Activated CD8-positive, alpha-beta T cell treated with anti-CD3 and anti-CD28 coated beads for 36 hours (primary cell): ENCODE results near the gene HOXA2. TPM values are rescaled to one million over a fixed set of nuclear protein-coding genes. Genes with fewer than 3 reads are reported as not detected.

Source experiments
- ATAC-seq: fragments of 200-7000 bp; cut with Tn5 transposase; one replicate; pipeline ENCODE4 v1.10.0; 2021; ENCODE audit warnings: mild to moderate bottlenecking, moderate library complexity
- CTCF ChIA-PET: fragments of 350-600 bp; sonication (Branson Sonifier 250); formaldehyde crosslinking; loops from one replicate; lab custom pipeline; 2021; ENCODE audit warnings: antibody characterized with exemption; lab: Charles Lee
- POLR2A ChIA-PET: fragments of 350-600 bp; sonication (Branson Sonifier 250); formaldehyde crosslinking; loops from one replicate; lab custom pipeline; 2021; ENCODE audit warnings: antibody characterized with exemption; lab: Charles Lee
- DNase-seq: peaks from one replicate; pipeline ENCODE4 v3.0.0-alpha.2; 2020
- H3K27ac Mint-ChIP-seq: one replicate; pipeline ENCODE4 v1.8.0; 2021; ENCODE audit warnings: mild to moderate bottlenecking, mixed read lengths
- H3K27me3 Mint-ChIP-seq: one replicate; pipeline ENCODE4 v1.8.0; 2021; ENCODE audit warnings: mixed read lengths
- H3K36me3 Mint-ChIP-seq: one replicate; pipeline ENCODE4 v1.8.0; 2021; ENCODE audit warnings: low read depth, mixed read lengths
- H3K4me1 Mint-ChIP-seq: one replicate; pipeline ENCODE4 v1.8.0; 2021; ENCODE audit warnings: low read depth, mixed read lengths
- H3K4me3 Mint-ChIP-seq: one replicate; pipeline ENCODE4 v1.8.0; 2021; ENCODE audit warnings: mild to moderate bottlenecking, moderate library complexity, mixed read lengths
- H3K9me3 Mint-ChIP-seq: one replicate; pipeline ENCODE4 v1.8.0; 2021; ENCODE audit warnings: mixed read lengths
- intact Hi-C: fragments of 100-400 bp; cut with micrococcal nuclease; formaldehyde crosslinking; loops from one replicate; pipeline ENCODE4 v1.10.0; 2022
- total RNA-seq, 2 experiments: library from RNA; stranded (reverse); gene quantifications; one replicate each; pipeline ENCODE4 v1.2.3, GENCODE V29; 2021
- TF ChIP-seq, protein P1 (sequence below): fragments of 200-600 bp; IDR thresholded peaks from one replicate; pipeline ENCODE4 v1.8.0; 2022; ENCODE audit warnings: antibody characterized with exemption, mild to moderate bottlenecking

The HOXA2 gene
- total RNA-seq, 2 experiments from 2014 or later: not detected

DNA sequence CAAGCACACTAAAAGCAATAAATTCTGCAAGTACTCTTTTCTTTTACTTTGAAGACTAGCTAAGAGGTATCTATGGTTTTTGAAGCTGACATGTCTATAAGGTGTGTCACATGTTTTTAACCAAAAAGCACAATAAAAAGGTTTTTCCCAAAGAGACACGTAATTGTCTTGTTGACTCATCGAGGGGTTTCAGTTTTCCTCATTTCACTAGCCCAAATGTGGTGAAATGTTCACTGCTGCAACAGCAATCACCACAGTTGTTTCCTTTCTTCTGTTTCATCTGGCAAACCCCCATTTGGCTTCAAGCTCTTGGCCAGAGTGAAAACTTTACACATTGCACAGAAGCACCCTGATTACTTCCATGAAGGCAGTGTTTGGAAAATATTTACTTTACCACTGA lies 31.9 kb upstream of the HOXA2 start:
- peak; percentile 55 for ATAC-seq
- Mint-ChIP-seq H3K27ac (no peak overlapping the region), H3K27me3 (peaks cover 37% of the 10 kb centered on the region), H3K9me3 (no peaks in the 10 kb centered on the region), H3K36me3 (peaks cover 3% of the 10 kb centered on the region), H3K4me3 (no peak overlapping the region), H3K4me1 (peaks cover 19% of the 10 kb centered on the region)
- DNase-seq: peak; percentile 39
- CTCF ChIA-PET: interaction anchor here (1.5 to 2.3 kb wide), 2 partner anchors 16 to 27 kb away, joined by 5 to 8 read pairs; no protein-coding TSS in a partner anchor
- intact Hi-C loops: no loop called here
- TF ChIP-seq, protein P1, sequence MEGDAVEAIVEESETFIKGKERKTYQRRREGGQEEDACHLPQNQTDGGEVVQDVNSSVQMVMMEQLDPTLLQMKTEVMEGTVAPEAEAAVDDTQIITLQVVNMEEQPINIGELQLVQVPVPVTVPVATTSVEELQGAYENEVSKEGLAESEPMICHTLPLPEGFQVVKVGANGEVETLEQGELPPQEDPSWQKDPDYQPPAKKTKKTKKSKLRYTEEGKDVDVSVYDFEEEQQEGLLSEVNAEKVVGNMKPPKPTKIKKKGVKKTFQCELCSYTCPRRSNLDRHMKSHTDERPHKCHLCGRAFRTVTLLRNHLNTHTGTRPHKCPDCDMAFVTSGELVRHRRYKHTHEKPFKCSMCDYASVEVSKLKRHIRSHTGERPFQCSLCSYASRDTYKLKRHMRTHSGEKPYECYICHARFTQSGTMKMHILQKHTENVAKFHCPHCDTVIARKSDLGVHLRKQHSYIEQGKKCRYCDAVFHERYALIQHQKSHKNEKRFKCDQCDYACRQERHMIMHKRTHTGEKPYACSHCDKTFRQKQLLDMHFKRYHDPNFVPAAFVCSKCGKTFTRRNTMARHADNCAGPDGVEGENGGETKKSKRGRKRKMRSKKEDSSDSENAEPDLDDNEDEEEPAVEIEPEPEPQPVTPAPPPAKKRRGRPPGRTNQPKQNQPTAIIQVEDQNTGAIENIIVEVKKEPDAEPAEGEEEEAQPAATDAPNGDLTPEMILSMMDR: no peak
- POLR2A ChIA-PET: no interaction called here

DNA sequence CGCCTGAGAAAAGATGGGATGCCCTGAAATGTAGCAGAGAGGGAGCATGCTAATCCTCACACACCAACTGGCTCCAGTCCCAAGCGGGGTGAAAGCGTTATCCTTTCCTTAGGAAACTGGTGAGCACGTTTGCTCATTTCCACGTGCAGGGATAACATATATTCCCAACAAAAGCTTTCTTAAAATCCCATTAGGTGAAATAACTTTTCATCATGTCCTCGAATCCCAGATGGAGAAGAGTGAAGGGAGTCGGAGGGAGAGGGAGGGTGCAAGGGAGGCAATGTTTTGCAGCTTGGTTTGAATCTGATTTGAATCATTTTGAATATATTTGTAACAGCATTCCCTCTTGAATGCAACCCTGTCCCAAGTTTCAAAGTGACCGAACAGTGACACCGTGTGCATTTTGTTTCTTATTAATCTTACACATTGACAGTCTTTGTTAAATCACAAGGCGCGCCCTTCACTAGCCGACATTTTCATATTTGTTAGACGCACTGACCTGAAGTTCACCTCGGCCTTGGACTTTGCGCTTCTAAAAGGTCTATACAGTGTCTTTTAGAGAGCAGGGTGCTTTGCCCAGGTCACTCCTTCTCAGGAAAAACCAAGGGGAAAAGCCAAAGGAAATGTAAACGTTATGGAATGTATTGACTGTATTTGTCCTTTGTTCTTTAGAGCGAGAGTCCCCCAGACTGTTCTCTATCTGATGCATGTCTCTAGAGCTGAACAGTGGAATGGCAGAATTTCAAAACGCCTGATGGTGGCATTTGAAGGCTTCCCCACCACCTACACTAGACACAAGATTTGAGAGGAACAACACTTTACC lies 31.1 kb upstream of the HOXA2 start:
- intact Hi-C loops: no loop called here
- no peak overlapping the region for H3K4me3 Mint-ChIP-seq
- POLR2A ChIA-PET: no interaction called here

DNA sequence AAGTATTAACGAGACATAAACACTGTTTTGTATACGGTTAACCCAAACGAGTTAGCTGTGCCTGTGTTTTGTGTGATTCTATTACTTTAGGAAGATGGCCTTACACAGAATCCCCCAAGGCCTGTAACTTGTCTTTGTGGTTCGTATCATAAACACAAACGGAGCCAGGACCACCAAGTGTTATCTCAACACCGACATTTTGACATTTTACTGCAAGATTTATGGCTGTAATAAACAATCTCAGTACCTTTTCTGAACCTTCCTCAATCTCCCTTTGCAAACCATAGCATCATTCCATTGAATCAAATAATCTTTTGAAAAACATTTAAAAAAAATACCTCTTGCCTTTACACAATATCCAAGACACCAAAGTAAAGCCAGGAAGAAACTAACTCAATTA lies 30.5 kb upstream of the HOXA2 start:
- peaks cover 19% of the 10 kb centered on the region for H3K4me1 Mint-ChIP-seq
- H3K9me3 Mint-ChIP-seq: no peaks in the 10 kb centered on the region
- no peak overlapping the region for H3K4me3 Mint-ChIP-seq
- no peak overlapping the region for H3K27ac Mint-ChIP-seq
- intact Hi-C loops: no loop called here
- DNase-seq: no peak
- POLR2A ChIA-PET: no interaction called here
- ATAC-seq: no peak
- H3K36me3 Mint-ChIP-seq: peaks cover 3% of the 10 kb centered on the region
- TF ChIP-seq, protein P1: no peak
- H3K27me3 Mint-ChIP-seq: peaks cover 37% of the 10 kb centered on the region
- CTCF ChIA-PET: interaction anchor here (1.5 to 2.3 kb wide), 2 partner anchors 22 to 29 kb away, joined by 4 to 8 read pairs; no protein-coding TSS in a partner anchor

More for the DNA sequence above, 31.1 kb upstream of the HOXA2 start:
- TF ChIP-seq, protein P1: no peak
- CTCF ChIA-PET: interaction anchor here (2.3 kb wide), 1 partner anchor 28 kb away, joined by 8 read pairs; no protein-coding TSS in a partner anchor
- no peaks in the 10 kb centered on the region for H3K9me3 Mint-ChIP-seq
- H3K4me1 Mint-ChIP-seq: peaks cover 19% of the 10 kb centered on the region
- H3K27me3 Mint-ChIP-seq: peaks cover 37% of the 10 kb centered on the region
- DNase-seq (no peak), ATAC-seq (no peak)
- H3K36me3 Mint-ChIP-seq: peaks cover 3% of the 10 kb centered on the region
- no peak overlapping the region for H3K27ac Mint-ChIP-seq

DNA sequence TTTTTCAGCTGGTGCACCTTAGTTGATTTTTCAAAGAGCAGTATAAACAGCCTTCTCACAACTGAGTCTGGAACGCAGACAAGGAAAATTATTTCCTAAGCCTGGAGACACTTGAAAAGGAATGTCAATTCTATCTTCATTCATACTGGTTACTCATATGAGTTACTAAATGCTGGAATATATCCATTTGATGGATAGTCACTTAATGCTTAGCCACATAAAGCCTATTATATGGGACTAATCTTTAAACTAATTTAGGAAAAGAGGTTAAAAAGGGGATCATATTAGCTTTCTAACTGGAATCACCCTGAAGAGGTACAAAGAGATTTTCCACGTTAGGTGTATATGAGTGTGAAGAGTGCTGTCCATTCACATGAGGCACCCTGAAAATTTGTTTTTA lies 29.7 kb upstream of the HOXA2 start:
- Mint-ChIP-seq H3K4me3 (no peak overlapping the region), H3K27ac (no peak overlapping the region), H3K27me3 (peaks cover 32% of the 10 kb centered on the region), H3K9me3 (no peaks in the 10 kb centered on the region), H3K36me3 (peaks cover 3% of the 10 kb centered on the region), H3K4me1 (peaks cover 19% of the 10 kb centered on the region)
- POLR2A ChIA-PET: no interaction called here
- TF ChIP-seq, protein P1: no peak
- intact Hi-C loops: no loop called here
- DNase-seq (no peak), ATAC-seq (no peak)
- CTCF ChIA-PET: interaction anchor here (0.8 to 1.5 kb wide), 3 partner anchors 9 to 23 kb away, joined by 3 to 4 read pairs (median 3); no protein-coding TSS in a partner anchor

DNA sequence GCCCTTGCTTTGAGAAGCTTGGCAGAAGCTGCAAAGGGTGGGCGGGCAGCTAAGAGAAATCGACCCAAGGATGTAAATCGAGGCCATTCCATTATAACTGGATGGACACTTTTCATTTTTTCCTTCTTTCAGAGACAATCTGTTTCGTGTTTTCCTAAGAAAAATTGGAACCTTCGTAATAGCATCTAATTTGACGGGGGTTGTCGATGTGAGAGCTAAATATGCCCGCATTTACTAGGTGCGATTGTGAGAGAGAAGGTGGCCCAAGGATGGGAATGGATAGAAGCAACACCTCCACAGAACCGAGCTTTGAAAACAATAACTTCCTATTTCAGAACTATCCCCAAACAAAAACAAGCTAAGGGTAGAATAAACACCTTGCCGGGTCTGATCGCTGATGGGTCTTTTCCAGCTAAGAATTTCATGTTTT lies 28.9 kb upstream of the HOXA2 start:
- H3K4me3 Mint-ChIP-seq: peak overlapping the region; percentile 60
- TF ChIP-seq, protein P1: no peak
- H3K27ac Mint-ChIP-seq: no peak overlapping the region
- peaks cover 19% of the 10 kb centered on the region for H3K4me1 Mint-ChIP-seq
- peaks cover 32% of the 10 kb centered on the region for H3K27me3 Mint-ChIP-seq
- intact Hi-C loops: no loop called here
- H3K9me3 Mint-ChIP-seq: no peaks in the 10 kb centered on the region
- peaks cover 3% of the 10 kb centered on the region for H3K36me3 Mint-ChIP-seq
- no peak for DNase-seq
- ChIA-PET CTCF (interaction anchor here (0.8 to 1.5 kb wide), 4 partner anchors 10 to 24 kb away, joined by 3 to 5 read pairs (median 4); partner anchors contain the start of gene HOXA5), POLR2A (no interaction called here)
- no peak for ATAC-seq
